ENCODE results near the gene FMNL2. TPM values are rescaled to one million over a fixed set of nuclear protein-coding genes. Genes with fewer than 3 reads are reported as not detected.

FMNL2 gene
- total RNA-seq, 1 donor from 2014 or later, result 41.7 TPM

DNA sequence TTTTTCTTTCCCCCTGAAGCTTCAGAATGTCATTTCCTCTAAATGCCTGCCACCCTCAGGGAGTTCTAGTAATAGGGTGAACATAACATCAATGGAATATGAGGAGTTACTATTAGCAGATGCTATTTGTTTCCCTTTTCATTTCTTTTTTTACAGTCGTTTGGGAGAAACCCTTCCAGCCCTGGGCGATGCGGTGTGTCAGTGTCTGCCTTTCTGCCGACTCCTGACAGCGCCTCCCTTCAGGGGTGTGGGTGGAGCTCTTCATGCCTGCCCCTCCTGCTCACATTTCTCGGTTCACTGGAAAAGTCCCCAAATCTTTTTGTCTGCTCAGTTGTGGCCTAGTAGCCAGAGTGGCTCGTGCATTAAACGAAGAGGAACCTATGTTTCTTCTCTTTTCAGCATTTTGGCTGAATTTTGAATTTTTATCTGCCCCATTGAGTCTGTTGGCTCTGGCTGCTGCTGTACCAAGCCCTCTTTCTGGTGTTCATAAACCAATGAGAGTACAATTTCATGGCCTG, 72.3 kb downstream of the FMNL2 start:
- H3K27me3 Mint-ChIP-seq (ENCODE audit: unreplicated experiment), result peaks cover 4% of the 10 kb centered on the region
- H3K4me1 Mint-ChIP-seq (ENCODE audit: unreplicated experiment), result peaks cover 82% of the 10 kb centered on the region
- H3K27ac Mint-ChIP-seq (ENCODE audit: unreplicated experiment), result peak overlapping the region; percentile 87
- H3K9me3 Mint-ChIP-seq (ENCODE audit: unreplicated experiment), result no peaks in the 10 kb centered on the region
- TF ChIP-seq, protein P1, sequence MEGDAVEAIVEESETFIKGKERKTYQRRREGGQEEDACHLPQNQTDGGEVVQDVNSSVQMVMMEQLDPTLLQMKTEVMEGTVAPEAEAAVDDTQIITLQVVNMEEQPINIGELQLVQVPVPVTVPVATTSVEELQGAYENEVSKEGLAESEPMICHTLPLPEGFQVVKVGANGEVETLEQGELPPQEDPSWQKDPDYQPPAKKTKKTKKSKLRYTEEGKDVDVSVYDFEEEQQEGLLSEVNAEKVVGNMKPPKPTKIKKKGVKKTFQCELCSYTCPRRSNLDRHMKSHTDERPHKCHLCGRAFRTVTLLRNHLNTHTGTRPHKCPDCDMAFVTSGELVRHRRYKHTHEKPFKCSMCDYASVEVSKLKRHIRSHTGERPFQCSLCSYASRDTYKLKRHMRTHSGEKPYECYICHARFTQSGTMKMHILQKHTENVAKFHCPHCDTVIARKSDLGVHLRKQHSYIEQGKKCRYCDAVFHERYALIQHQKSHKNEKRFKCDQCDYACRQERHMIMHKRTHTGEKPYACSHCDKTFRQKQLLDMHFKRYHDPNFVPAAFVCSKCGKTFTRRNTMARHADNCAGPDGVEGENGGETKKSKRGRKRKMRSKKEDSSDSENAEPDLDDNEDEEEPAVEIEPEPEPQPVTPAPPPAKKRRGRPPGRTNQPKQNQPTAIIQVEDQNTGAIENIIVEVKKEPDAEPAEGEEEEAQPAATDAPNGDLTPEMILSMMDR (IDR thresholded peaks at IDR 0.05; ENCODE audit: unreplicated experiment), result no peak
- DNase-seq (ENCODE audit: low spot score), result peak; percentile 31
- no peaks in the 10 kb centered on the region for H3K36me3 Mint-ChIP-seq (ENCODE audit: low read depth, unreplicated experiment)
- peak overlapping the region; percentile 26 for H3K4me3 Mint-ChIP-seq (ENCODE audit: unreplicated experiment)

- Mint-ChIP-seq H3K4me1 (ENCODE audit: unreplicated experiment) (peaks cover 82% of the 10 kb centered on the region), H3K27ac (ENCODE audit: unreplicated experiment) (peak overlapping the region; percentile 87), H3K27me3 (ENCODE audit: unreplicated experiment) (peaks cover 4% of the 10 kb centered on the region), H3K9me3 (ENCODE audit: unreplicated experiment) (no peaks in the 10 kb centered on the region), H3K4me3 (ENCODE audit: unreplicated experiment) (no peak overlapping the region), H3K36me3 (ENCODE audit: low read depth, unreplicated experiment) (no peaks in the 10 kb centered on the region)
- no peak for DNase-seq (ENCODE audit: low spot score)
- TF ChIP-seq, protein P1 (IDR thresholded peaks at IDR 0.05; ENCODE audit: unreplicated experiment), result no peak
Observed at GRCh38 chr2:152407806-152408205, 72.8 kb downstream of the FMNL2 start.

GRCh38 chr2:152408254-152408653, 73.3 kb downstream of the FMNL2 start:
- H3K4me3 Mint-ChIP-seq (ENCODE audit: unreplicated experiment), result no peak overlapping the region
- peaks cover 82% of the 10 kb centered on the region for H3K4me1 Mint-ChIP-seq (ENCODE audit: unreplicated experiment)
- peaks cover 4% of the 10 kb centered on the region for H3K27me3 Mint-ChIP-seq (ENCODE audit: unreplicated experiment)
- H3K27ac Mint-ChIP-seq (ENCODE audit: unreplicated experiment), result no peak overlapping the region
- no peak for DNase-seq (ENCODE audit: low spot score)
- TF ChIP-seq, protein P1 (IDR thresholded peaks at IDR 0.05; ENCODE audit: unreplicated experiment), result no peak
- no peaks in the 10 kb centered on the region for H3K9me3 Mint-ChIP-seq (ENCODE audit: unreplicated experiment)
- H3K36me3 Mint-ChIP-seq (ENCODE audit: low read depth, unreplicated experiment), result no peaks in the 10 kb centered on the region

- Mint-ChIP-seq H3K4me1 (ENCODE audit: unreplicated experiment) (peaks cover 73% of the 10 kb centered on the region), H3K4me3 (ENCODE audit: unreplicated experiment) (no peak overlapping the region), H3K27me3 (ENCODE audit: unreplicated experiment) (peaks cover 2% of the 10 kb centered on the region), H3K9me3 (ENCODE audit: unreplicated experiment) (no peaks in the 10 kb centered on the region), H3K27ac (ENCODE audit: unreplicated experiment) (no peak overlapping the region), H3K36me3 (ENCODE audit: low read depth, unreplicated experiment) (no peaks in the 10 kb centered on the region)
- no peak for DNase-seq (ENCODE audit: low spot score)
- TF ChIP-seq, protein P1 (IDR thresholded peaks at IDR 0.05; ENCODE audit: unreplicated experiment), result no peak
Observed at GRCh38 chr2:152409386-152410164, 74.6 kb downstream of the FMNL2 start.

DNA sequence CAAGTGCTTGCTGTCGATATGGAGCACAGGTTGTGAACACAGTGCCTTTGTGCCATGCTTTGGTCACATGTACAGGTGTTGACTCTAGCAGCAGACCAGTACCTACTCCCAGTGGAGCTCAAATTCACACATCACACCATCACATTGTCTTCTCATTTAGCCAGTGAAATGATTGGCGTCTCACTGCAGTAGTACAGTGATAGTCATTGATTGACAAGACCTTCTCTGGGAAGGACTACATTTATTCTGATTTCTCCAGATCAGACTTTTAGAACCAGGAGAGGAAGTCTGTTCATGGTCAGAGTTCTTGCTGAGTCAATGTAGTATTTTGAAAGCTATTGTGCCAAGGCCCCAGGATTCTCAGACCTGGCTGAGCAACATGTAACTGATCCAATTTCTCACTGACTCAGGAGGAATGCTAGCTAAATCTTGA, 75.2 kb downstream of the FMNL2 start:
- no peak overlapping the region for H3K4me3 Mint-ChIP-seq (ENCODE audit: unreplicated experiment)
- no peak overlapping the region for H3K27ac Mint-ChIP-seq (ENCODE audit: unreplicated experiment)
- peaks cover 74% of the 10 kb centered on the region for H3K4me1 Mint-ChIP-seq (ENCODE audit: unreplicated experiment)
- H3K9me3 Mint-ChIP-seq (ENCODE audit: unreplicated experiment), result no peaks in the 10 kb centered on the region
- H3K36me3 Mint-ChIP-seq (ENCODE audit: low read depth, unreplicated experiment), result no peaks in the 10 kb centered on the region
- H3K27me3 Mint-ChIP-seq (ENCODE audit: unreplicated experiment), result peaks cover 2% of the 10 kb centered on the region
- DNase-seq (ENCODE audit: low spot score), result no peak
- TF ChIP-seq, protein P1 (IDR thresholded peaks at IDR 0.05; ENCODE audit: unreplicated experiment), result no peak

All from endothelial cell (in vitro differentiated cells).